Suppressor macrophage treated with lipopolysaccharide for 4 hours (primary cell): ENCODE results near the gene HECTD2.
"Not testable (repeated sequence)": the region's sequence is repeated elsewhere in the genome, so short reads cannot be mapped to it uniquely, and the experiment has no call there.

Experiments
- DNase-seq: peaks from one replicate; pipeline ENCODE4 v3.0.0-alpha.2; 2020

Gene HECTD2

DNA sequence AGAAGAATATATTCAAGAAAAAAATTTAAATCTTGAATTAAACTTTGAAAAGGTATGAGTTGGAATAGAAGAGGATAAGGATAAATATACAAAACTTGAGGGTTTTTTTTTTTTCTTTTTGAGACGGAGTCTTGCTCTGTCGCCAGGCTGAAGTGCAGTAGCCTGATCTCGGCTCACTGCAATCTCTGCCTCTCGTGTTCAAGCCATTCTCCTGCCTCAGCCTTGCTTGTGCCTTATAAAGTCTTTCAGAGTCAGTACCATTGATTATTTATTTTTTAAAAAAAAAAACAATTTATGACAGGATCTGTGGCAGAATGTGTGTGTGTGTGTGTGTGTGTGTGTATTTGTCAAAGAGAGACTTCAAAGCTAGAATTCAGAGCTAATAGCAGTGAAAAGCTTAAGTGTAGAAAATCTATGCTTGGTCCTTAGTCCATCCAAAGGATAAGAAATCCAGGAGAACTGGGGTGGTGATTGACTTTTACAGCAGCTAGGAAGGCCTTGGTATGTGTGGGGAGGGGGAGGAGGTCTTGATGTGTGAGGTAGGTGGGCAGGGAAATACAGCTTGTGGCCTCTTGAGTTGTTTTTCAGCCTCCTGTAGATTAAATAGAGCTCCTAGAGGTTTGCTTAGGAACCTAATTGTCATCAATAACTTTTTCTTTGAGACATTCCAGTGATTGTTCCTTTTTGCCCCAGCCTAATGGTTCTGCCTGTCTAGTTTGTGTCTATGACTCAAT, 2.4 kb downstream of the HECTD2 start:
- no peak for DNase-seq

DNA sequence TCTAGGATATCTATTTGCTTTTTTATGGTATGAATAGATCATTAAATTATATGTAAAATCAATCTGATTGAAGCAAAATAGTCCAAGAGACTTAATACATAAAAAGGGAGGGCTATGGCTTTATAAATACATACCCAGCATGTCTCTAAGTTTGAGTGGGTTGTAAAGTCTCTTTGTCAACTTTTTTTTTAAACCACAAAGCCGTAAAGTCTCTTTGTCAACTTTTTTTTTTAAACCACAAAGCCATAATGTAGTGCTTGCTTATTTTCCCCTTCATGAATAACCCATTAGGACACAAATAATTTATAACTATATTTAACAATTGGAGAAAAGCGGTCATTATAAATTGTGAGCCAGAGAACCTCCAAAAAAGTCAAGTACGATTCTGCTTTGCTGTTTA, 5.7 kb downstream of the HECTD2 start:
- no peak for DNase-seq

DNA sequence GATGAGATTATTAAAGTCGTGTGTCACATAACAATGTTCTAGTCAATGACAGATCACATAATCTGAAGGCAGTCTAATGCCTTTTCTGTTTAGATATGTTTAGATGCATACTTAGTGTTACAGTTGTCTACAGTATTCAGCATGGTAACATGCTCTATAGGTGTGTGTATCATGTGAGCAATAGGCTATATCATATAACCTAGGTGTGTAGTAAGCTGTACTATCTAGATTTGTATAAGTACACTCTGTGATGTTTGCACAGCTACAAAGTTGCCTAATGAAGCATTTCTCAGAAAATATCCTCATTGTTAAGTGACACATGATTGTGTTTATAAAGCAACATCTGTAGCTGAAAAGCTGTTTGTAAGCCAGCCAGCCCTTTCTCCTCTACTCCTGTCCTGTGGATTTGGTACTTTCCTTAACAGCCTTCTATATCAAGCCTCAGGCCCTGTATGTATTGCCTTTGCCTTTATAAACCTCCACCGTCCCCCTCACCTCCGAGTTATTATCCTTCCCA, 6.3 kb downstream of the HECTD2 start:
- DNase-seq, result no peak

DNA sequence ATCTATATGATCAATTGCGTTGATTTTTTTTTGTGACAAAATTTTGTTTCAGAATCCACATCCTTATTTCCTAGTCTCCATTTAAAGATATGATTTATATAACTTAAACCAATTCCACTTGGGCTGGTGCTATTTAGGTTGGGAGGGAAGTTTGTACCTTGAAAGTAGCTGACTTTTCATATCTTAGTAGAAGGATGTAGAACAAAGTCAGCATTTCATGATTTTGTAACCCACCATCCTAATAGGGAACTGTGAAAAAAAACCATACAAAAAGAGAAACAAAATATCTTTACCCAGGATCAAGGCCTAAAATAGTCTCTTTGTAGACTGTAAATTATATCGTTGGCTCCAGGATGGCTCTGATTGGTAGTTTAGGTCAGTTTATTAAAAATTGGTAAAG, 8.3 kb downstream of the HECTD2 start:
- peak; percentile 52 for DNase-seq

DNA sequence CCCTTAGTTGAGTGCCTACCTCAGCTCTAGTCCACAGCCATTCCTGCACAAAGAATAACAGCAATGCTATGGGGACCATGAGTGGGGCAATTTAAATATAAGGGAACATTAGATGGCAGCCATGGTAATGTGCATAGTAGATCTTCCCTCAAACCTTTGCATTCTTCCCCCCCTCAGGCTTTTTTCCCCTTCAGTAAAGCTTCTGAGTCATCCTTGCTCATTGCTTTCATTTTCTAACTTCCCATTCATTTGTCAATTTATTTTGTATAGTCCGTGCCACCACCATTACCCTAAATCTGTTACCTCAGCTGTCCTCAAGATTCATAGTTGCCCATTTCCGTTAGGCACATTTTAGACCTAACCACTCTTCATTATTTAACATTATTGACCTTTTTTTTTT, 10.7 kb downstream of the HECTD2 start:
- DNase-seq, result peak; percentile 51

DNA sequence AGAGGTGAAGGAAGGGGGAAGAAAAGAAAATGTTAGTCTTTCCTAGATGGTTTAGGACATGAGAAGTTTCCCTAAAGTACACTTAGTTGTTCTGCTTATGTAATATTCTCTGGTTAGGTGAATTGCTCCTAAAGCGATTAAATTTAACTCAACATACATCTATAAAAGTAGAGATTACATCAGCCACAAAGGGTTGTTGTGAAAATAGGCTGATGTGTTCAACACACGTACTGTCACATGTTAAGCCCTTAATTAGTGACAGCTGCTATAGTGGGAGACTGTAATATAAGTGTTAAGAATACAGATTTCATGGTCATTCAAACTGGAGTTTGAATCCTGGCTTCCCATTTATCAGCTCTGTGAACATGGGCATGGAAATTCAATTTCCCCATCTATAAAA, 12.8 kb downstream of the HECTD2 start:
- DNase-seq, result no peak

DNA sequence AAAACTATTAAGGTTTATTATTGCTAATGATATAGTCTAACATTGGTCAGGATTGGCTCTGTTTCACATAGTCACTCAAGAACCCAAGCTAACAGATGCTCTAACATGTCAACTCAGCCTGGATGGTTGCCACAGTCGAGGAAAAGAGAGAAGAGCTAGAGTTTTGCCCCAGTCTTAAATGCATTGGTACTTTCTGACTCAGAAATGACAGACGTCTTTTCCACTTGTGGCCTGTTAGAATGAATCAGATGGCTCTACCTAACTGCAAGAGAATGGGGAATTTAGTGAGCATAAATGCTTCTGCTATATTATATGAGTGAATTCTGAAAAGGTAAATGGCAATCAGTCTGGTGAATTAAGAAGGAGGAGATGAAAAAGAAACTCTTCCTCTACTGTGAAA, 13.9 kb downstream of the HECTD2 start:
- DNase-seq, result no peak

DNA sequence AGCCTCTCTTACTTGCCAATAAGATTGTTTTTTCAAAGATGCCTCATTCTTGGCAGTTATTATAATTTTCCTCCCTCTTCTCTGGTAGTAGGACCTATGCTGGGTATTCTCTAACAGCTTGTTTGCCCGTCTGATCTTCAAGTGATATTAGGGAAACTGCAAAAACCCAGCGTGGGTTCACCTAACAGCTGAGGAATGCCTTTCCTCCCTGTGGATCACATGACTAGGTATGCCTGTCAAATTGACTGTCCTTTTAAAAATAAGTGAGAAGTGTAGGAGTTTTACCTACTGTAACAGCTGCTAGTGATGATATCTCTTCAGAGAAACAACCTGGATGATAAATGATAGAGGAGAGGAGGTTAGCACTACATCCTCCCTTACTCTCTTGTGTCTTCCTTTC, 22.0 kb downstream of the HECTD2 start:
- no peak for DNase-seq

DNA sequence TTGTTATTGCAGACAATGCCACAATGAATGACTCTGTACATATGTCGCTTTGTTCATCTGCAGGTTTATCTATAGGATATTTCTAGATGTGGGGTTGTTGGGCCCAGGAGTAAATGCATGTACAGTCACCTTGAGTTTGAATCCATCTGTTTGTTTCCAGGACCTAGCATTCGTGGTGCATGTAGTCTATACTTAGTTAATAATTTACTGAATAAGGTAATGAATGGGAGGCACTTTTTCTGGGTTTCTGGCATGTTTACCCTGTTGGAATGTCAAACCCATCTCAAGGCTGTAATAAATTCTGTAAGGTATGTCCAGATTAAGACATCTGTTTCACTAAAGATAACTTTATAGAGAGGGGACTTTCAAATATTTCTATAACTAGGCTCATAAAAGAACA, 23.5 kb downstream of the HECTD2 start:
- no peak for DNase-seq

DNA sequence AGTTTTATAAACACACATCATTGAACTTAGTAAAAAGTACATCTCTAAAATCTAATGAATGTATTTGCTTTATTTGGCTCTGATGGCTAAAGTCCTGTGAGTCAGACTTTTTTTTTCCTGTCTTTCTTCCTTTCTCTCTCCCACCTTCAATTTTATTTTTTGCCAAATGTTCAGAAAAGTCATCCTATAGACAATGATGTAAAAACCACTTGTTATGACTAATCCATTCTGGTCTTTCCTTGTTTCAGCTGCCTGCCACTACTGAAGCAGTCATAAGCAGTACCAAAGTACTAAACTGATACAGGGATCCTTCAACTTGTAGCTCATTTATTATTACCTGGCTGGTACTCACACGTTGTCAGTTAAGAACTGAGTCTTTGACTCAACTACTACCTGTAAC, 23.9 kb downstream of the HECTD2 start:
- no peak for DNase-seq

DNA sequence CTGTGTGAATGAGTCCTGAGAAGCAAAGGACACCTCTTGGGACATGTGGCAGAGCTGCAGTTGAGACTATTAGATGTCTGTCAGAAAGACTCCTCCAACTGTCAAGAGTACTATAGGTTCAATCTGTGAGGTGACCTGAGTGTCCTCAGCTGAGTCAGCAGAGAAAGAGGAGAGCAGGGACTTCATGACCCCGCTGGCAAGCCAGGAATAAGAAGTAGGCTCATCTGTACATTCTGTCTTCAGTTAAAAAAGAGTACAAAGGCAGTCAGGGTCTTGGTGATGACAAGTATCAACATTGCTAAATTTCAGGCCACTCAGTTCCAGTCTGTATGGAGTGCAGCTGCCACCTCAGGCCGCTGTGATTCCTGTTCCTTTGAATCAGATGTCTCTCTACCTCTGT, 25.1 kb downstream of the HECTD2 start:
- DNase-seq, result no peak

DNA sequence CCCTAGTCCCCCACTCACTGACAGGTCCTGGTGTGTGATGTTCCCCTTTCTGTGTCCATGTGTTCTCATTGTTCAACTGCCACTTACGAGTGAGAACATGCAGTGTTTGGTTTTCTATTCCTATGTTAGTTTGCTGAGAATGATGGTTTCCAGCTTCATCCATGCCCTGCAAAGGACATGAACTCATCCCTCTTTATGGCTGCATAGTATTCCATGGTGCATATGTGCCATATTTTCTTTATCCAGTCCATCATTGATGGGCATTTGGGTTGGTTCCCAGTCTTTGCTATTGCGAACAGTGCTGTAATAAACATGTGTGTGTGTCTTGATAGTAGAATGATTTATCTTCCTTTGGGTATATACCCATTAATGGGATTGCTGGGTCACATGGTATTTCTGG, 28.1 kb downstream of the HECTD2 start:
- DNase-seq, result not testable (repeated sequence)

DNA sequence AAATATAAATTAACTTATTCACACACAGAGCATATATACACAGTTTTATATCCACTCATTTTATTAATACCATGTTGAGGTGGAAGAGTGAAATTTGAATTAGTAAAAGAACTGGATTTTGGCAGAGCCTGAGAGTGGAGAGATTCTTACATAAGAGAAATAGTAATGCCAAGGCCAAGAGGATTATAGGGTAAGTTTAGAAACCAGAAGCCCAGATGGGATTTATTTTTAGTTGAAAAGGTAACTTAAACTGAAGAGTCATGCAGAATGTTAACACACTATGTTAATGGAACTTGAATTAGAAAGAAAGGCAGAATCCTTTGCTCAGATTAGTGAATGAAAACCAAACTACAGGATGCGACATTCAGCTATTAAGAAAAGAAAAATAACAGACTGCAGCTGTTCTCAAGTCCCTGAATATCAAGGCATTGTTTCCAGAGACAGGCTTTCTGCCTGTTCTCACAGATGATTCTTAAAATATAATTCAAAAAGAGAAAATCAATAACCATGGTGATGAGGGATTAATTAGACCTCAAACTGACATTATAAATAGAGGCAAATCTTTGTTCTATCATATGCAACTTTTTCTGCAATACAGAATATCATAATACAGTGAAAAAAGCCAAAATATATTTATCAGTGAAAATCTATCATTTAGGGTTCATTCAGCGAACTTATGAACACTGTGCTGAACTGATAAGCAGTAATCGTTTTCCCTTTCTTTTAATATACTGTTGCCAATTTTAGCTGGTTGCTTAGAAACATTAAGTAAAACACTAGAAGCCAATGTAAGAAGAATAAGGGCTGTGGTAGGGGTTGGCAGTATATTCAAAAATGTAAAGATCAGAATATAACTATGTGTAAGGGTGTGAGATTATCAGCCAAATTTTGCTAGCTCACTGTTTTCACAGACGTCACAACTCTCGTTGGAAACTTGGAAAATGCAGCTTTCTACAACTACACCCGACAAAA, 34.4 kb downstream of the HECTD2 start:
- no peak for DNase-seq

DNA sequence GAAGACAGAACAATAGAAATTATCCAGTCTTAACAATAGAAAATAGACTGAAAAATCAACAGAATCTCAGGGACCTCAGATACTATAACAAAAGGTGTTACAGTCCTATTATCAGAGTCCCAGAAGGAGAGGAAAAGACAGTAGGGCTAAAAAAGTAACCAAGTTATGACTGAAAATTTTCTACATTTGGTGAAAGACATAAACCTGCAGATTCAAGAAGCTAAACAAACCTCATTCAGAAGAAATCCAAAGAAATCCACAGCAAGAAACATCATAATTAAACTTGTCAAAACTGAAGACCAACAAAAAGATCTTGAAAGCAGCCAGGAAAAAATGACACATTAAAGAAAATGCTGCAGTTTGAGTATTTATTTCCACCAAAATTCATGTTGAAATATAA, 41.9 kb downstream of the HECTD2 start:
- no peak for DNase-seq

DNA sequence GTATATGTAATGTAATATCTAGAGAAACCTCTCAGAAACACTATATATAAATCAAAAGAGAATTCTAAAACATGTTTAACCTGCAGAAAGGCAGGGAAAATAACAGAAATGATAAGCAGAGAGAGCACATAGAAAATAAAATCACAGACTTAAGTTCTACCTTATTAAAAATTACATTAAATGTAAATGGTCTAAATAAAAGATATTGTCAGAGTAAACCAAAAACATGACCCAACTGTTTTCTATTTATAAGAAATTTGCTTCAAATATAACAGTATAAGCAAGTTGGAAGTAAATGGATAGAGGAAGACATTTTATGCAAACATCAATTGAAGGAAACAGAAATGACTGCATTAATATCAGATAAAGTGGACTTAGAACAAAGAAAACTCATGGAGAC, 43.4 kb downstream of the HECTD2 start:
- no peak for DNase-seq

DNA sequence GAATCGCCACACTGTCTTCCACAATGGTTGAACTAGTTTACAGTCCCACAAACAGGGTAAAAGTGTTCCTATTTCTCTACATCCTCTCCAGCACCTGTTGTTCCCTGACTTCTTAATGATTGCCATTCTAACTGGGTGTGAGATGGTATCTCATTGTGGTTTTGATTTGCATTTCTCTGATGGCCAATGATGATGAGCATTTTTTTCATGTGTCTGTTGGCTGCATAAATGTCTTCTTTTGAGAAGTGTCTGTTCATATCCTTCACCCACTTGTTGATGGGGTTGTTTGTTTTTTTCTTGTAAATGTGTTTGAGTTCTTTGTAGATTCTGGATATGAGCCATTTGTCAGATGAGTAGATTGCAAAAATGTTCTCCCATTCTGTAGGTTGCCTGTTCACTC, 45.0 kb downstream of the HECTD2 start:
- DNase-seq, result not testable (repeated sequence)

DNA sequence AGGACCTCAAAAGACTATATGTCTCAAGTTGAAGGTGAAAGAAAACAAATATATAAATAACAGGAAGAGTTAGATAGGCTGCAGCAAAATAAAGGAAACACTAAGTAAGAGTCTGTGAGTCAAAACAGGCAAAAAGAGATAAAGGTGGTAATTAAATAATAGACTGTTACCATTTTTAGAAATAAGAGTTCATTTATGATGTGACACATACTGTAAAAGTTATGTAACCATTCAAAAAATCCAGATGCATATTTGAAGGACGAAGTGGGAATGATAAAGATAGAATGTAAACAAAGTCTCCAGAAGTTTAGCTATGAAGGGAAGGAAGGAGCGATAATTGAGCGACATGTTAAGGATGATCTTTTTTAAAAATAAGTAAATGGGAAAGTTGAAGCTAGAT, 50.5 kb downstream of the HECTD2 start:
- DNase-seq, result no peak

DNA sequence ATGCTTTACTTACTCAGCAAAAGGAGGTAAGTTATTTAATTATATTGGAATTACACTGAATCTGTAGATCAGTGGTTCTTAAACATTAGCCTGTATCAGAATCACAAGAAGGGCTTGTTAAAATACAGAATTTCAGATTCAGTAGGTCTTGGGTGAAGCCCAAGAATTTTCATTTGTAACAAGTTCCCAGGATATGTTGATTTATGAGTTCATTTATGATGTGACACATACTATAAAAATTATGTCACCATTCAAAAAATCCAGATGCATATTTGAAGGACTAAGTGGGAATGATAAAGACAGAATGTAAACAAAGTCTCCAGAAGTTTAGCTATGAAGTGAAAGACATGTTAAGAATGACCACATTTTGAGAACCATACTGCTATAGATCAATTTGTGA, 52.3 kb downstream of the HECTD2 start:
- DNase-seq, result no peak

DNA sequence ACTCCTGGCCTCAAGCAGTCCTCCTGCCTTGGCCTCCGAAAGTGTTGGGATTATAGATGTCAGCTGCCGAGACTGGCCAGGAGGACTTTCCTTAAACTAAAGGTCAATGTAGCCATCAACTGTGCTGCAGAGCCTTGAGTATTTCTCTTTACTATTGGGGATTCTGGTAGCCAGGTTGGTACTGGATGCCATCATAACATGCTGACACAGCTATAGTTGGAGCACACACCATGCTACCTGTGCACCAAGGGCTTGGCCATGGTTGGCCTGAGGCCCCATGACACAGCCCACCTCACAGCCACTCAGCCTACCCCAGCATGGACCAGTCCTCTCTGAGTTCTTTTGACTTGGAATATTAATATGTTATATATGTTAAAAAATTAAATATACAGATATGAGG, 54.4 kb downstream of the HECTD2 start:
- no peak for DNase-seq

DNA sequence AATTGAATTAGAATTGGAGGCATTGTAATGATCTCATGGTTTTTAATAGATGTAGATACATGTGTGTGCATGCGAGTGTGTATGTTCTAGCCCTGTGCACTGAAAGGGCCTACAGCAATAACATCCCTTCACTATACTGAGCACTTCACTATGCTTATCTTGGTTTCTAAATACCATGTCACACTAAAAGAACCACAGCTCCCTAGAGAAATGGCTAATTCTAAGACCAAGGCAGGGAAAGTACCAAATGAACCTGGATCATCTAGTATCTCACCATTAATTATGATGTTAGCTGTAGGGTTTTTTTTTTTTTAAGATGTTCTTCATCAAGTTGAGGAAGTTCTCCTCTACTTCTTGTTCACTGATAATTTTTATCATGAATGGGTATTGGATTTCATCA, 55.1 kb downstream of the HECTD2 start:
- no peak for DNase-seq

DNA sequence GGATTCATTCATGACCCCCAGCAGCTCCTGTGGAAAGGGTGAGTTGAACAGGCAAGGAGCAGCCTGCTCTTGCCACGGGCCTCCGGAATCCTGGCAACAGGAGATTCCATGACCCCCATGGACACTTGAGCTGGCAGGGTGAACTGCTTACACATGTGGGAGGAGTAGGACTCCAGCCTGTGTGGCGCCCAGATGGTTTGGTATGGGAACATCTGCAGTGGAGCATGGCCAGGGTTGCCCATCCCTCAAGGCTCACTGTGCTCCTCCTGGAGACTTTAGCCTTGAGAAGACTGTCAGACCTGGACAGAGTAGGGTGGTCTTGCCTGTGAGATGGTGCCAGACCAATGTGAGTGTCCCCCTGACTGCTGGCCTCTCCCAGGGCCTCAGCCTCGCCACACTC, 57.0 kb downstream of the HECTD2 start:
- DNase-seq, result no peak

DNA sequence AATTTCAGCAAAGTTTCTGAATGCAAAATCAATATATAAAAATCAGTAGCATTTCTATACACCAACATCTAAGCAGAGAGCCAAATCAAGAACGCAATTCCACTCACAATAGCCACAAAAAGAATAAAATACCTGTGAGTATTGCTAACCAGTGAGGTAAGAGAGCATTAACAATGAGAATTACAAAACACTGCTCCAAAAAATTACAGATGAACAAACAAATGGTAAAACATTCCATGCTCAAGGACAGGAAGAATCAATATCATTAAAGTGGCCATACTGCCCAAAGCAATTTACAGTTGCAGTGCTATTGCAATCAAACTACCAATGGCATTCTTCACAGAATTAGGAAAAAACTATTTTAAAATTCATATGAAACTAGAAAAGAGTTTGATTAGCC, 61.5 kb downstream of the HECTD2 start:
- DNase-seq, result no peak

DNA sequence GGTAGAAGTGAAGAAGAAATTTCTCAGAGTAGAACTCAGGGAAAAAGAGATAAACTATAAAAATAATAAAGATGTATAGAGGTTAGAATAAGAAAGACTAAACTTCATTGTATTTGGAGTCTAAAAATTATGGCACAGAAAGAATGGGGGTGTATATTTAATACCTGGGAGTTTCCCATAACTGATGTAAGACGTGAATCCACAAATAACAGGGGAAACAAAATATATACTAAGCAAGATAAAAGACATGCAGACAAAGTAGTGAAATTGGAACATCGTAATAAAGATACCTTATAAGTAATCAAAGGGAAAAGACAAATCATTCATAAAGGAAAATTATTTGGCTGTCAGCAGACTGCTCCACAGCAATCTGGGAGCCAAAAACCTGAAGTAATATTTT, 62.8 kb downstream of the HECTD2 start:
- no peak for DNase-seq

DNA sequence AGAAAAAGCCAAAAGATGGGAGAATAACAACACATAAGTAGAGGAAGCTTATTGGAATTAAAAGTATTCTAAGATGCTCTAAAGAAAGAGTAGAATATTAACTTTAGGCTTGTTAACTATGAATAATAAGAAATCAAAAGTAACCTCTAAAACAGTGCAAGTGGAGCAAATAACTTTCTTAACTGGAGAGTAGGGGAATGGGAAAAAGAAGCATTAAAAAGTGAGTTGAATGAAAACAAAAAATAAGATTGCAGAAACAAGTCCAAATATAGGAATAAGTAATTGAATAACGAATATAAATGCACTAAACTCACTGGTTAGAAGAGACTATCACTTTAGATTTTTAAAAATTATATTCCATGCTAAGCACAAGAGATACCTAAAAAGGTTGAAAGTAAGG, 63.9 kb downstream of the HECTD2 start:
- no peak for DNase-seq
